CD4-positive, alpha-beta T cell (primary cell): ENCODE measurements around the gene MYCBP2. TPM values are rescaled to one million over a fixed set of nuclear protein-coding genes. Genes with fewer than 3 reads are reported as not detected.

ENCODE experiments used
- ATAC-seq: fragments of 200-7000 bp; cut with Tn5 transposase; one replicate; pipeline ENCODE4 v1.10.0; 2022; ENCODE audit warnings: mild to moderate bottlenecking; ENCODE audit not compliant: poor library complexity
- CTCF ChIA-PET: fragments of 350-600 bp; sonication (Branson Sonifier 250); formaldehyde crosslinking; loops from one replicate; lab custom pipeline; 2021; ENCODE audit warnings: antibody characterized with exemption, inconsistent platforms; lab: Charles Lee
- POLR2A ChIA-PET: fragments of 350-600 bp; sonication (Branson Sonifier 250); formaldehyde crosslinking; loops from one replicate; lab custom pipeline; 2021; ENCODE audit warnings: antibody characterized with exemption, inconsistent platforms; lab: Charles Lee
- DNase-seq, 14 experiments: peaks; one replicate each; pipeline ENCODE4 v3.0.0-alpha.2; 2013 to 2020; ENCODE audit warnings: mixed read lengths in 2 of 14
- H3K27ac ChIP-seq, 2 donors: one replicate each; pipeline versions ENCODE4 v1.5.1 to v1.7.0; 2013; ENCODE audit warnings: low read length in 2 of 2, low read depth in 1 of 2, mild to moderate bottlenecking in 1 of 2
- H3K27me3 ChIP-seq, 2 experiments: 1 replicate in 1 of 2; 2 replicates in 1 of 2; pipeline versions ENCODE4 v1.6.1 to v1.7.0; 2013; ENCODE audit warnings: low read length in 2 of 2, control low read depth in 1 of 2, mild to moderate bottlenecking in 1 of 2, moderate library complexity in 1 of 2; ENCODE audit not compliant: insufficient read depth in 2 of 2, control insufficient read depth in 1 of 2
- H3K36me3 ChIP-seq: one replicate; pipeline ENCODE4 v1.6.1; 2013; ENCODE audit warnings: low read length, control low read depth; ENCODE audit not compliant: insufficient read depth
- H3K4me1 ChIP-seq: one replicate; pipeline ENCODE4 v1.6.1; 2013; ENCODE audit warnings: low read length, control low read depth; ENCODE audit not compliant: insufficient read depth
- H3K4me3 ChIP-seq: one replicate; pipeline ENCODE4 v1.5.1; 2013; ENCODE audit warnings: mild to moderate bottlenecking, low read length, moderate library complexity
- H3K9me3 ChIP-seq, 2 experiments: 1 replicate in 1 of 2; 2 replicates in 1 of 2; pipeline versions ENCODE4 v1.6.1 to v1.7.0; 2013; ENCODE audit warnings: low read length in 2 of 2, mild to moderate bottlenecking in 2 of 2, control low read depth in 1 of 2, moderate library complexity in 1 of 2; ENCODE audit not compliant: control insufficient read depth in 1 of 2, insufficient read depth in 1 of 2
- H3K27ac Mint-ChIP-seq: one replicate; pipeline ENCODE4 v1.8.0; 2020; ENCODE audit warnings: mixed read lengths
- H3K27me3 Mint-ChIP-seq: one replicate; pipeline ENCODE4 v1.8.0; 2021; ENCODE audit warnings: mixed read lengths
- H3K36me3 Mint-ChIP-seq: one replicate; pipeline ENCODE4 v1.8.0; 2021; ENCODE audit warnings: low read depth, mixed read lengths
- H3K4me1 Mint-ChIP-seq: one replicate; pipeline ENCODE4 v1.8.0; 2021; ENCODE audit warnings: low read depth, mixed read lengths
- H3K4me3 Mint-ChIP-seq: one replicate; pipeline ENCODE4 v1.8.0; 2020; ENCODE audit warnings: mild to moderate bottlenecking, mixed read lengths
- H3K9me3 Mint-ChIP-seq: one replicate; pipeline ENCODE4 v1.8.0; 2020; ENCODE audit warnings: mixed read lengths
- CTCF ChIP-seq: fragments of 200-600 bp; IDR thresholded peaks from one replicate; pipeline ENCODE4 v1.8.0; 2022; ENCODE audit warnings: antibody characterized with exemption, mild to moderate bottlenecking
- intact Hi-C, 2 experiments: fragments of 100-400 bp; cut with DNase I in 1 of 2; cut with micrococcal nuclease in 1 of 2; formaldehyde crosslinking; loops; one replicate each; pipeline versions ENCODE4 v1.15.1 to v1.9.0; 2023 to 2025; cut with DNase I, micrococcal nuclease
- total RNA-seq, 174 experiments: library from RNA in 2 of 174; stranded (reverse) in 2 of 174; gene quantifications; one replicate each; pipeline ENCODE4 v1.2.3 and lab custom pipeline; 2021 to 2026

MYCBP2 gene
- total RNA-seq, 2 experiments from 2014 or later: 116 to 119 TPM

GRCh38 chr13:77022341-77022740, 304.6 kb downstream of the MYCBP2 start:
- no peaks in the 10 kb centered on the region for H3K27me3 ChIP-seq
- CTCF ChIA-PET: no interaction called here
- Mint-ChIP-seq H3K27ac (peak overlapping the region; percentile 93), H3K9me3 (no peaks in the 10 kb centered on the region), H3K27me3 (no peaks in the 10 kb centered on the region), H3K4me3 (peak overlapping the region; percentile 75), H3K36me3 (peaks cover 88% of the 10 kb centered on the region), H3K4me1 (peaks cover 81% of the 10 kb centered on the region)
- POLR2A ChIA-PET: interaction anchor here (0.8 to 1.4 kb wide), 4 partner anchors 8 to 30 kb away, joined by 3 to 10 read pairs (median 4); partner anchors contain the start of gene CLN5
- ATAC-seq (no peak), DNase-seq (no peak)
- H3K4me1 ChIP-seq: peaks cover 40% of the 10 kb centered on the region
- TF ChIP-seq CTCF: no peak
- H3K36me3 ChIP-seq: peaks cover 51% of the 10 kb centered on the region
- intact Hi-C loops: loop anchor here (2.0 to 10.0 kb wide), 3 partner anchors 24 to 1478 kb away; partner anchors contain the start of genes MYCBP2 (in 1 of the 2) and UCHL3 (in 1 of the 2)
- no peak overlapping the region for H3K4me3 ChIP-seq
- H3K9me3 ChIP-seq: no peaks in the 10 kb centered on the region
- H3K27ac ChIP-seq: no peak overlapping the region

- no peaks in the 10 kb centered on the region for H3K27me3 ChIP-seq
- no peaks in the 10 kb centered on the region for H3K27me3 Mint-ChIP-seq
- H3K36me3 Mint-ChIP-seq: peaks cover 89% of the 10 kb centered on the region
- H3K4me3 ChIP-seq: no peak overlapping the region
- TF ChIP-seq CTCF: no peak
- H3K4me3 Mint-ChIP-seq: no peak overlapping the region
- DNase-seq: no peak
- peaks cover 84% of the 10 kb centered on the region for H3K4me1 Mint-ChIP-seq
- CTCF ChIA-PET: no interaction called here
- peaks cover 72% of the 10 kb centered on the region for H3K36me3 ChIP-seq
- intact Hi-C loops: loop anchor here (10.0 kb wide), 2 partner anchors 305 to 1475 kb away; partner anchors contain the start of genes MYCBP2 (in 1 of the 2) and UCHL3 (in 1 of the 2)
- H3K27ac ChIP-seq: no peak overlapping the region
- POLR2A ChIA-PET: no interaction called here
- no peaks in the 10 kb centered on the region for H3K9me3 ChIP-seq
- H3K4me1 ChIP-seq: peaks cover 31% of the 10 kb centered on the region
- H3K27ac Mint-ChIP-seq: peak overlapping the region; percentile 63
- H3K9me3 Mint-ChIP-seq: no peaks in the 10 kb centered on the region
- no peak for ATAC-seq
Observed at GRCh38 chr13:77019756-77020155, 307.1 kb downstream of the MYCBP2 start.

GRCh38 chr13:77016888-77017623, 309.8 kb downstream of the MYCBP2 start:
- Mint-ChIP-seq H3K27ac (peak overlapping the region; percentile 61), H3K4me1 (peaks cover 78% of the 10 kb centered on the region), H3K4me3 (no peak overlapping the region), H3K36me3 (peaks cover 94% of the 10 kb centered on the region), H3K9me3 (no peaks in the 10 kb centered on the region), H3K27me3 (no peaks in the 10 kb centered on the region)
- POLR2A ChIA-PET: interaction anchor here (1.5 to 6.3 kb wide), 2 partner anchors 9 to 24 kb away, joined by 5 to 63 read pairs; partner anchors contain the start of gene FBXL3
- intact Hi-C loops: no loop called here
- no peak overlapping the region for H3K4me3 ChIP-seq
- no peak for TF ChIP-seq CTCF
- peak in 1 of 14 experiments; percentile 15 for DNase-seq
- ATAC-seq: no peak
- no peaks in the 10 kb centered on the region for H3K27me3 ChIP-seq
- CTCF ChIA-PET: interaction anchor here (1.2 to 1.5 kb wide), 2 partner anchors 8 to 9 kb away, joined by 3 to 5 read pairs; no protein-coding TSS in a partner anchor
- no peaks in the 10 kb centered on the region for H3K9me3 ChIP-seq
- H3K27ac ChIP-seq: no peak overlapping the region
- peaks cover 16% of the 10 kb centered on the region for H3K4me1 ChIP-seq
- H3K36me3 ChIP-seq: peaks cover 87% of the 10 kb centered on the region
